Heart right ventricle (tissue), 16 donors: ENCODE results near the gene ZFR2. TPM values are rescaled to one million over a fixed set of nuclear protein-coding genes. Genes with fewer than 3 reads are reported as not detected.

Experiments
- ATAC-seq, 8 donors: fragments of 200-7000 bp; cut with Tn5 transposase; one replicate each; pipeline ENCODE4 v1.9.1; 2020; ENCODE audit warnings: mild to moderate bottlenecking in 8 of 8, moderate library complexity in 8 of 8, moderate number of reproducible peaks in 1 of 8
- DNase-seq, 2 donors: peaks; one replicate each; pipeline ENCODE4 v3.0.0-alpha.2; 2020
- H3K27ac ChIP-seq, 10 donors: fragments of 200-600 bp; sonication (generic) in 2 of 10; one replicate each; pipeline versions ENCODE4 v1.5.0 to v1.8.0; 2020 to 2022; ENCODE audit warnings: mild to moderate bottlenecking in 3 of 10
- H3K27me3 ChIP-seq, 7 donors: fragments of 200-600 bp; one replicate each; pipeline ENCODE4 v1.8.0; 2021 to 2022; ENCODE audit warnings: mild to moderate bottlenecking in 2 of 7
- H3K36me3 ChIP-seq, 9 donors: fragments of 200-600 bp; sonication (generic) in 1 of 9; one replicate each; pipeline versions ENCODE4 v1.5.0 to v1.8.0; 2020 to 2022; ENCODE audit warnings: mild to moderate bottlenecking in 2 of 9
- H3K4me1 ChIP-seq, 9 donors: fragments of 200-600 bp; sonication (generic) in 1 of 9; one replicate each; pipeline versions ENCODE4 v1.5.0 to v1.8.0; 2020 to 2022; ENCODE audit warnings: mild to moderate bottlenecking in 4 of 9
- H3K4me3 ChIP-seq, 10 donors: fragments of 200-600 bp; sonication (generic) in 2 of 10; one replicate each; pipeline versions ENCODE4 v1.5.0 to v1.8.0; 2020 to 2022; ENCODE audit warnings: mild to moderate bottlenecking in 7 of 10, moderate library complexity in 2 of 10
- H3K9me3 ChIP-seq, 11 donors: fragments of 200-600 bp in 10 of 11; sonication (generic) in 2 of 11; one replicate each; pipeline versions ENCODE4 v1.5.0 to v1.8.0; 2013 to 2022; ENCODE audit warnings: mild to moderate bottlenecking in 2 of 11, control low read depth in 1 of 11, moderate library complexity in 1 of 11
- WGBS, 2 donors: extraction: QIAGEN DNeasy Blood & Tissue Kit; methylation state at CpG; one replicate each; pipeline ENCODE4 v1.1.7; 2013; ENCODE audit warnings: inconsistent platforms in 1 of 2; 5-methylcytosine and 5-hydroxymethylcytosine counted together
- intact Hi-C, 10 donors: fragments of 100-400 bp; cut with DNase I; formaldehyde crosslinking; loops; one replicate each; pipeline versions ENCODE4 v1.11.1 to v1.14.2; 2022
- polyA plus RNA-seq, 2 donors: library from polyadenylated mRNA; stranded (reverse); fragments of 200-250 nt; gene quantifications; one replicate each; pipeline ENCODE4 v1.2.3, GENCODE V29; 2013
- total RNA-seq, 10 donors: library from RNA; stranded (reverse); fragmentation: NEBNext Ultra II Directional in 3 of 10; extraction: Animal tissue kit (Norgen Biotek cat#: 25700) in 3 of 10; gene quantifications; one replicate each; pipeline versions ENCODE4 v1.2.1 to v1.2.4, GENCODE V29; 2021 to 2023
- TF ChIP-seq, protein P1 (sequence below), 9 donors: fragments of 200-600 bp; sonication (generic) in 2 of 9; IDR thresholded peaks; one replicate each; pipeline versions ENCODE4 v1.5.0 to v1.8.0; 2021 to 2022; ENCODE audit warnings: antibody characterized with exemption in 9 of 9, mild to moderate bottlenecking in 5 of 9, moderate library complexity in 1 of 9
- donor health status: Arrhythmogenic right ventricular cardiomyopathy.
- donor health status: ischemic (EF 13 %, LVEDD 7.1; RV severe dilation, severe dysfunction).
- donor health status: healthy with polysubstance abuse.
- donor health status: DM: no; HTN: yes; CAD: no.
- donor health status: DM: no; HTN: no; CAD: no.
- donor health status: ischemic (EF 25% LVEDD 6.9; RV normal size, moderate dysfunction).
- donor health status: ischemic (EF 25% LVEDD 5.7; RV mildly dilated, moderate dysfunction).
- donor health status: healthy.
- donor health status: DM: yes; HTN: yes; CAD: no.
- donor health status: Ischemic cardiomyopathy.
- donor health status: ischemic (EF 35%, LVEDD 5.7; RV mildly dilated, moderate dysfunction).
- donor health status: nonischemic (EF 11% LVEDD 7.7; RV severe dilation, severe dysfunction).
- donor health status: DM: yes; HTN: yes; CAD: no.
- donor health status: PGD.
- donor health status: ischemic (EF 29% LVEDD 5.4; RV normal size, mild dysfunction).
- donor health status: nonischemic (EF 23%, LVEDD 6.1; RV moderate dilation, normal function).

Gene ZFR2
- total and polyA plus RNA-seq, 12 donors = 0.04 to 0.29 TPM; not detected in 10

DNA sequence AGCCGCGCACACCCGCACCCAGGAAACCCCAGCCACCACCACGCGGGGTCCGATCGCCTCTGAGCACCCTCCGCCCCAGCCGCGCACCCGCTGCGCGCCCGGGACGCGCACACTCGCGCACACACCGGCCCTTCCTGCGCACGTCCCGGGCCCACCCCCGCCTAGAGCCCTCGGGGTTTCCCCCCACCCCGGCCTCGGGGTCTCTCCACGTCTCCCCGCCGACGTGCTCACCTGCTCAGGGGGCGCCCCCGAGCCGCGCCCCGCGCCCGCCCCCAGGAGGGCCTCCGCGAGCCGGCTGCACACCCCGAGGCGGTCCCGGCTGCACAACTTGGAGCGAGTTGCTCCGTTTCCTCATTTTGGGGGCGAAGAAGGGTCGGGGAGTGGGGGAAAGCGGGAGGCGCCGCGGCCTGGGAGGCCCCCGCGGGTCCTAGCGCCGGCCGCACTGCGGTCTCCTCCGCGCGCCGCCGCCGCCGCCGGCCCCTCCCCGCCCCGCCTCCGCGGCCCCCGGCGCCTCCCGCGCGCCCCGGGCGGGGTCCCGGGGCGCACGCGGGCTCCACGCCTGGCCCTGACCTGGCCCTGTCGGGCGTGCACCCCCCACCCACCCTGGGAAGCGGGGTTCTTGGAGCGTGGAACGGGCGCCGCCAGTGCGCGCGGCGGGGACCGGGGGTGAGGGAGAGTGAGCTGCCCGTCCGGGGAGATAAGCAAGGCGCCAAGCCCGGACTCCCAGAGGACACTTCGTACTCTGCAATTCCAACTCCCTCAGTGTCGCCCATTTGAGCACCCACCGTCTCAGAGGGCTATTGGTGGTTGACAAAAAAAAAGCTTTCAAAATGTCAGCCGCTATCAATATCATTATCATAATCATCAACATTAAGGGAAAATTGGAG lies 82.7 kb downstream of the ZFR2 start, which contains the start of gene MATK:
TSS of gene MATK (minus strand) at position 444 of the 887 bp plus-strand sequence. CDS start 1,246 bp downstream, outside the sequence.
- Histone ChIP-seq H3K4me3 (peak within 1 kb of the TSS in 9 of 10 donors; percentile 17 to 56 (median 38)), H3K36me3 (no peaks in the 10 kb centered on the region), H3K9me3 (peaks cover 0 to 26% (median 14%) of the 10 kb centered on the region in 11 donors), H3K27ac (peak within 1 kb of the TSS in 1 of 10 donors; percentile 73), H3K4me1 (peaks cover 0 to 12% (median 3%) of the 10 kb centered on the region in 9 donors), H3K27me3 (peaks cover 19 to 54% (median 45%) of the 10 kb centered on the region in 7 donors)
- TF ChIP-seq, protein P1, sequence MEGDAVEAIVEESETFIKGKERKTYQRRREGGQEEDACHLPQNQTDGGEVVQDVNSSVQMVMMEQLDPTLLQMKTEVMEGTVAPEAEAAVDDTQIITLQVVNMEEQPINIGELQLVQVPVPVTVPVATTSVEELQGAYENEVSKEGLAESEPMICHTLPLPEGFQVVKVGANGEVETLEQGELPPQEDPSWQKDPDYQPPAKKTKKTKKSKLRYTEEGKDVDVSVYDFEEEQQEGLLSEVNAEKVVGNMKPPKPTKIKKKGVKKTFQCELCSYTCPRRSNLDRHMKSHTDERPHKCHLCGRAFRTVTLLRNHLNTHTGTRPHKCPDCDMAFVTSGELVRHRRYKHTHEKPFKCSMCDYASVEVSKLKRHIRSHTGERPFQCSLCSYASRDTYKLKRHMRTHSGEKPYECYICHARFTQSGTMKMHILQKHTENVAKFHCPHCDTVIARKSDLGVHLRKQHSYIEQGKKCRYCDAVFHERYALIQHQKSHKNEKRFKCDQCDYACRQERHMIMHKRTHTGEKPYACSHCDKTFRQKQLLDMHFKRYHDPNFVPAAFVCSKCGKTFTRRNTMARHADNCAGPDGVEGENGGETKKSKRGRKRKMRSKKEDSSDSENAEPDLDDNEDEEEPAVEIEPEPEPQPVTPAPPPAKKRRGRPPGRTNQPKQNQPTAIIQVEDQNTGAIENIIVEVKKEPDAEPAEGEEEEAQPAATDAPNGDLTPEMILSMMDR (IDR thresholded peaks at IDR 0.05) = no peak
- DNase-seq (no peak), ATAC-seq (peak in 2 of 8 donors; percentile 16 to 27)
- intact Hi-C loops = no loop called here
- 4 to 5% methylated on average over 79 to 101 of the region's 101 CpGs for whole genome bisulfite sequencing, 2 donors

- Histone ChIP-seq H3K27me3 (peaks cover 19 to 53% (median 45%) of the 10 kb centered on the region in 7 donors), H3K9me3 (peaks cover 0 to 26% (median 21%) of the 10 kb centered on the region in 11 donors), H3K4me1 (peaks cover 0 to 12% (median 3%) of the 10 kb centered on the region in 9 donors), H3K4me3 (peak overlapping the region in 9 of 10 donors; percentile 17 to 56 (median 38)), H3K36me3 (no peaks in the 10 kb centered on the region), H3K27ac (peak overlapping the region in 1 of 10 donors; percentile 73)
- 2% methylated on average over 47 of the region's 47 CpGs for WGBS, 2 donors
- ATAC-seq = peak in 3 of 8 donors; percentile 26 to 34 (median 27)
- DNase-seq = no peak
- TF ChIP-seq, protein P1 (IDR thresholded peaks at IDR 0.05) = no peak
- intact Hi-C loops = no loop called here
These were observed 83.3 kb downstream of the ZFR2 start for GRCh38 chr19:3785451-3785937.

- intact Hi-C loops = loop anchor here in 2 of 10 donors (5.0 kb wide), 1 partner anchor 37 kb away; no protein-coding TSS in a partner anchor
- Histone ChIP-seq H3K4me1 (peaks cover 0 to 12% (median 3%) of the 10 kb centered on the region in 9 donors), H3K27me3 (peaks cover 19 to 48% (median 45%) of the 10 kb centered on the region in 7 donors), H3K9me3 (peaks cover 0 to 28% (median 21%) of the 10 kb centered on the region in 11 donors), H3K4me3 (peak overlapping the region in 4 of 10 donors; percentile 41 to 56 (median 43)), H3K27ac (no peak overlapping the region), H3K36me3 (no peaks in the 10 kb centered on the region)
- TF ChIP-seq, protein P1 (IDR thresholded peaks at IDR 0.05) = no peak
- peak in 3 of 8 donors; percentile 9 to 19 (median 16) for ATAC-seq
- DNase-seq = no peak
- WGBS, 2 donors = 25 to 29% methylated on average over 24 to 25 of the region's 25 CpGs
These were observed 84.0 kb downstream of the ZFR2 start for GRCh38 chr19:3784607-3785450.
